ENCODE measurements around the gene KCP.

KCP gene

GRCh38 chr7:128874140-128875031 lies 36.1 kb downstream of the KCP start:
- DNase-seq (ENCODE audit: low read depth): no peak

- DNase-seq (ENCODE audit: low read depth): no peak
Measured at GRCh38 chr7:128873234-128873633, 37.3 kb downstream of the KCP start.

GRCh38 chr7:128872394-128872824 lies 38.1 kb downstream of the KCP start:
- DNase-seq (ENCODE audit: low read depth): no peak

GRCh38 chr7:128871050-128871449 lies 39.5 kb downstream of the KCP start:
- no peak for DNase-seq (ENCODE audit: low read depth)

GRCh38 chr7:128869944-128870285 lies 40.6 kb downstream of the KCP start:
- no peak for DNase-seq (ENCODE audit: low read depth)

- DNase-seq (ENCODE audit: low read depth): peak; percentile 52
Measured at GRCh38 chr7:128869138-128869943, 41.2 kb downstream of the KCP start.

GRCh38 chr7:128868624-128869137 lies 41.8 kb downstream of the KCP start:
- no peak for DNase-seq (ENCODE audit: low read depth)

- peak; percentile 30 for DNase-seq (ENCODE audit: low read depth)
Measured at GRCh38 chr7:128867842-128868623, 42.5 kb downstream of the KCP start.

- no peak for DNase-seq (ENCODE audit: low read depth)
Measured at GRCh38 chr7:128867241-128867640, 43.3 kb downstream of the KCP start.

GRCh38 chr7:128865996-128866877 lies 44.3 kb downstream of the KCP start:
- no peak for DNase-seq (ENCODE audit: low read depth)

- DNase-seq (ENCODE audit: low read depth): no peak
Measured at GRCh38 chr7:128865303-128865702, 45.2 kb downstream of the KCP start.

GRCh38 chr7:128863433-128863989 lies 47.0 kb downstream of the KCP start:
- peak; percentile 79 for DNase-seq (ENCODE audit: low read depth)

GRCh38 chr7:128862571-128863432 lies 47.7 kb downstream of the KCP start, which contains the start of gene ATP6V1F:
TSS of gene ATP6V1F (plus strand) at chr7:128862856. CDS start at chr7:128862905, 49 bp downstream.
- peak; percentile 97 for DNase-seq (ENCODE audit: low read depth)

- DNase-seq (ENCODE audit: low read depth): no peak
Measured at GRCh38 chr7:128861957-128862570, 48.4 kb downstream of the KCP start.

GRCh38 chr7:128860158-128861073 lies 50.1 kb downstream of the KCP start:
- DNase-seq (ENCODE audit: low read depth): peak; percentile 62

GRCh38 chr7:128859232-128860157 lies 51.0 kb downstream of the KCP start:
- no peak for DNase-seq (ENCODE audit: low read depth)

All from EH (cell line).